ENCODE data around the gene MAIP1. TPM values are rescaled to one million over a fixed set of nuclear protein-coding genes. Genes with fewer than 3 reads are reported as not detected.

Gene MAIP1
- total RNA-seq, 3 donors from 2014 or later, result 18.1 to 26.6 (median 22.9) TPM

DNA sequence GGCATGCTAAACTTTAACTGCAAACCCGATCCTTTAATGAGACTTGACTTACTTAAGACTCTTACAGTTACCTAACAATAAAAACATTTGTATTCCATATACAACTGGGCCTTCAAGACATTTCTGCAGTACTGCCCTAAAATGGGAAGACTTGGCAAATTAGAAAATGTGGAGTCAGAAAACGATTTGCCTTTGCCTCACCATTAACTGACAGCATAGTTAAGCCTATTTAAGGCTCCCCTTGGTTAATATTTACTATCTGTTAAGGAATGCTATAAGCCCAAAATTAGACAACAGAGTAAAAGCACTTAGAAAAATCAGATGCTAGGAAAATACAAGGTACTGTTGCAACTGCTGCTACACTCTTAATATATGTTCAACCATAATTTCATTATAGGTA lies 18.8 kb upstream of the MAIP1 start:
- Histone ChIP-seq H3K9me3 (no peaks in the 10 kb centered on the region), H3K4me3 (no peak overlapping the region), H3K4me1 (ENCODE audit: low read depth) (no peaks in the 10 kb centered on the region), H3K36me3 (ENCODE audit: low read depth) (no peaks in the 10 kb centered on the region)
- intact Hi-C loops (cut with DNase I, micrococcal nuclease), result no loop called here
- DNase-seq, result no peak
- no peak for ATAC-seq
- TF ChIP-seq CTCF (IDR thresholded peaks at IDR 0.05), result no peak

GRCh38 chr2:199940373-199940772 lies 15.0 kb upstream of the MAIP1 start:
- DNase-seq (no peak), ATAC-seq (peak; percentile 51)
- H3K9me3 ChIP-seq, result no peaks in the 10 kb centered on the region
- H3K4me1 ChIP-seq (ENCODE audit: low read depth), result no peaks in the 10 kb centered on the region
- TF ChIP-seq CTCF (IDR thresholded peaks at IDR 0.05), result no peak
- no peak overlapping the region for H3K4me3 ChIP-seq
- intact Hi-C loops (cut with DNase I, micrococcal nuclease), result no loop called here
- H3K36me3 ChIP-seq (ENCODE audit: low read depth), result no peaks in the 10 kb centered on the region

- intact Hi-C loops (cut with DNase I, micrococcal nuclease), result no loop called here
- no peaks in the 10 kb centered on the region for H3K36me3 ChIP-seq (ENCODE audit: low read depth)
- DNase-seq, result no peak
These were observed 12.0 kb upstream of the MAIP1 start for GRCh38 chr2:199943373-199943772.

DNA sequence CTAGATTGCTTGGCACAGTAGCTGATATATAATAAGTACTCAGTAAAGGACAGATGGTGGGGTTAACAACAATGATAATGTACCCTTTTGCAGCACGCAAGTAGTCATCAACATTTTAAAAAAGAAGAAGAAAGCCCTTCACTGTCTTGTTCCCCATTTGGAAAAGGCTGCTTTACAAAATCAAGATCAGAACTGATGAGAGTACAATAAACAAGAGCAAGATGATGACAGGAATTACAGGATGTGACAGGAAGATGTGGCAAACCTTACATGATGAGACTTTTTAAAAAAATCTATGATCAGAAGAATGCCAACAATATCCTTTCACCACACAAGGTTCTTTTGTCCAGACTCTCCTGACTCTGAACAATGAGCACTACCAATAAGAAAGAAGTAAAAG lies 9.2 kb upstream of the MAIP1 start:
- DNase-seq, result no peak
- Histone ChIP-seq H3K9me3 (no peaks in the 10 kb centered on the region), H3K4me3 (no peak overlapping the region), H3K36me3 (ENCODE audit: low read depth) (no peaks in the 10 kb centered on the region), H3K4me1 (ENCODE audit: low read depth) (no peaks in the 10 kb centered on the region)
- intact Hi-C loops (cut with DNase I, micrococcal nuclease), result no loop called here
- no peak for ATAC-seq
- TF ChIP-seq CTCF (IDR thresholded peaks at IDR 0.05), result no peak

More at GRCh38 chr2:199943373-199943772, 12.0 kb upstream of the MAIP1 start:
- Histone ChIP-seq H3K4me1 (ENCODE audit: low read depth) (no peaks in the 10 kb centered on the region), H3K9me3 (no peaks in the 10 kb centered on the region), H3K4me3 (no peak overlapping the region)
- ATAC-seq, result no peak
- no peak for TF ChIP-seq CTCF (IDR thresholded peaks at IDR 0.05)

- DNase-seq, result no peak
- Histone ChIP-seq H3K4me3 (no peak overlapping the region), H3K4me1 (ENCODE audit: low read depth) (no peaks in the 10 kb centered on the region), H3K9me3 (no peaks in the 10 kb centered on the region), H3K36me3 (ENCODE audit: low read depth) (no peaks in the 10 kb centered on the region)
- intact Hi-C loops (cut with DNase I, micrococcal nuclease), result no loop called here
- TF ChIP-seq CTCF (IDR thresholded peaks at IDR 0.05), result no peak
- ATAC-seq, result no peak
These were observed 8.5 kb upstream of the MAIP1 start for GRCh38 chr2:199946836-199947235.

DNA sequence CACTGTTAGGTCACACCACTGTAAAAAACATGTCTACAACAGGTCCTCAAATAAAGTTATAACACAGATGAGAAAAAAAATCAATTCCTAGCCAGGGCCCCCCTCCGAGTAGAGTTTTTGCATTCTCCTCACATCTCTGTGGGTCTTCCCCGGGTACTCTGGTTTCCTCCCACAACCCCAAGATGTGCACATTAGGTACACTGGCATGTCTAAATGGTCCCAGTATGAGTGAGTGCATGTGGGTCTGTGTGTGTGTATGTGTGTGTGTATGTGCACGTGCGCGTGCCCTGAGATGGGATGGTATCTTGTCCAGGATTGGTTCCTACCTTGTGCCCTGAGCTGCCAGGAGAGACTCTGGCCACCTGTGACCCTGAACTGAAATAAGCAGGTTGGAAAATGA lies 5.0 kb upstream of the MAIP1 start:
- no peak for ATAC-seq
- H3K4me1 ChIP-seq (ENCODE audit: low read depth), result peaks cover 7% of the 10 kb centered on the region
- intact Hi-C loops (cut with DNase I, micrococcal nuclease), result no loop called here

More for the DNA sequence above, 5.0 kb upstream of the MAIP1 start:
- no peak for DNase-seq
- H3K36me3 ChIP-seq (ENCODE audit: low read depth), result no peaks in the 10 kb centered on the region
- H3K4me3 ChIP-seq, result no peak overlapping the region
- H3K9me3 ChIP-seq, result no peaks in the 10 kb centered on the region
- no peak for TF ChIP-seq CTCF (IDR thresholded peaks at IDR 0.05)

All from mucosa of descending colon (tissue), 3 donors.